Transverse colon (tissue), 4 donors: ENCODE measurements around the gene TRABD2B. TPM values are rescaled to one million over a fixed set of nuclear protein-coding genes. Genes with fewer than 3 reads are reported as not detected.

ENCODE experiments used
- DNase-seq: peaks from one replicate; pipeline ENCODE4 v3.0.0-alpha.2; 2019
- H3K27ac ChIP-seq, 4 donors: fragments of 200-600 bp; sonication (generic); 2 replicates each; pipeline ENCODE4 v1.5.1; 2016 to 2018; ENCODE audit warnings: inconsistent platforms in 4 of 4
- H3K27me3 ChIP-seq: fragments of 200-600 bp; sonication (generic); 2 replicates; pipeline ENCODE4 v1.5.1; 2017; ENCODE audit warnings: inconsistent platforms
- H3K36me3 ChIP-seq, 4 donors: fragments of 200-600 bp; sonication (generic); 2 replicates each; pipeline ENCODE4 v1.5.1; 2017 to 2019; ENCODE audit warnings: inconsistent platforms in 4 of 4
- H3K4me1 ChIP-seq, 4 donors: fragments of 200-600 bp; sonication (generic); 2 replicates each; pipeline ENCODE4 v1.5.1; 2017 to 2020; ENCODE audit warnings: inconsistent platforms in 4 of 4
- H3K4me3 ChIP-seq, 4 donors: fragments of 200-600 bp; sonication (generic); 1 replicate in 1 of 4; 2 replicates in 3 of 4; pipeline versions ENCODE4 v1.5.1 to v1.6.1; 2017 to 2019; ENCODE audit warnings: inconsistent platforms in 4 of 4
- H3K9me3 ChIP-seq, 2 donors: fragments of 200-600 bp; sonication (generic); 2 replicates each; pipeline ENCODE4 v1.5.1; 2017 to 2019; ENCODE audit warnings: inconsistent platforms in 2 of 2
- EP300 ChIP-seq: sonication (generic); formaldehyde crosslinking; IDR thresholded peaks from one replicate; pipeline ENCODE4 v1.6.1; 2017; ENCODE audit warnings: antibody characterized with exemption, low read depth
- POLR2A ChIP-seq: fragments of 450-650 bp; IDR thresholded peaks from one replicate; pipeline ENCODE4 v1.6.1; 2016; ENCODE audit warnings: antibody characterized with exemption, mild to moderate bottlenecking, moderate library complexity
- POLR2AphosphoS5 ChIP-seq, 3 donors: sonication (generic); formaldehyde crosslinking; IDR thresholded peaks; one replicate each; pipeline ENCODE4 v1.6.1; 2016; ENCODE audit warnings: antibody characterized with exemption in 3 of 3
- WGBS, 2 donors: methylation state at CpG; one replicate each; pipeline ENCODE4 v1.1.5; 2018; ENCODE audit warnings: low coverage in 1 of 2; 5-methylcytosine and 5-hydroxymethylcytosine counted together
- in situ Hi-C, 4 donors: fragments of 200-750 bp; cut with MboI; loops; one replicate each; pipeline versions ENCODE4 v1.15.0 to v1.15.1; 2017; ENCODE audit warnings: low sequenced_read_pairs in 3 of 4, low pct_ligation_motif_present in 1 of 4, low pct_unique_long_range_greater_than_20kb in 1 of 4
- intact Hi-C: fragments of 100-400 bp; cut with DNase I; formaldehyde crosslinking; loops from one replicate; pipeline ENCODE4 v1.15.1; 2023; ENCODE audit warnings: low total_unique reads
- total RNA-seq, 4 donors: library from RNA; depleted of rRNA; stranded (reverse); fragments of >200 nt; gene quantifications; one replicate each; pipeline ENCODE4 v1.1.0, GENCODE V29; 2016
- TF ChIP-seq, protein P1 (sequence below), 5 experiments: fragments of 200-600 bp in 3 of 5; fragments of 450-650 bp in 2 of 5; sonication (generic) in 3 of 5; IDR thresholded peaks; 1 replicate in 2 of 5; 2 replicates in 3 of 5; pipeline ENCODE4 v1.5.1; 2016 to 2017; ENCODE audit warnings: antibody characterized with exemption in 5 of 5, inconsistent platforms in 3 of 5, mild to moderate bottlenecking in 2 of 5, moderate library complexity in 1 of 5

TRABD2B gene
- total RNA-seq, 4 donors from 2014 or later = 0.27 to 0.48 (median 0.37) TPM; not detected in 1

DNA sequence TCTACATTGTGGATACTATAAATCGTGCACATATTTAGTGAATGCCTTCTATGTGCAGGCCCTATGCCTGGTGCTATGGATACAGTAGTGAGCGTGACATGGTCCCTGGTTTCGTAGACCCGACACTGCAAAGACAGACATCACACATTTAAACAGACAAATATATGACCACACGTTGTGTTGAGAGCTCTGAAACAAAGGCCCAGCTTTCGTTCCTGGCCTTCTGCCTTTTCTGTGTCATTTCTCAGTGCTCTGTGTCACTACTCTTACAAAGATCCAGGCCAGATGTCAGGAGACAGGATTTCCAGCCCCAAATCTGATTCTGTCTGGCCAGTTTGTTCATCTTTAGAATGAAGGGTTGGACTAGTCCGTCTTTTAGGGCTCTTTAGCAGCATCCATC, 19.3 kb upstream of the TRABD2B start:
- no peaks in the 10 kb centered on the region for H3K27me3 ChIP-seq
- intact Hi-C loops = no loop called here
- DNase-seq = no peak

DNA sequence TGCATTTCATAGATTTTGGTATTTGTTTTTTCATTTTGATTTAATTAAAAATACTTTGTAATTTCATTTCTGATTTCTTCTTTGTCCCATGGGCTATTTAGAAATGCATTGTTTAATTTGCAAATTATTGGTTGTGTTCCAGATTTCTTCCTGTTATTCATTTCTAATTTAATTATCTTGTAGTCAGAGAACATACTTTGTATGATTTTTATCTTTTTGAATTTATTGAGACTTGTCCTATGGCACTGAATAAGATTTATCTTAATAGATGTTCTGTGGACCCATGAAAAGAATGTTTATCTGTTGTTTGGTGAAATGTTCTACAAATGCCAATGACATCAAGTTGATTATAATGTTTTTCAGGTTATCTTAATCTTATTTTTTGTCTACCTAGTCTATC, 16.1 kb upstream of the TRABD2B start:
- Histone ChIP-seq H3K36me3 (no peaks in the 10 kb centered on the region), H3K4me3 (no peak overlapping the region)
- in situ Hi-C loops = no loop called here

More for the DNA sequence above, 19.3 kb upstream of the TRABD2B start:
- in situ Hi-C loops = no loop called here
- TF ChIP-seq, protein P1, sequence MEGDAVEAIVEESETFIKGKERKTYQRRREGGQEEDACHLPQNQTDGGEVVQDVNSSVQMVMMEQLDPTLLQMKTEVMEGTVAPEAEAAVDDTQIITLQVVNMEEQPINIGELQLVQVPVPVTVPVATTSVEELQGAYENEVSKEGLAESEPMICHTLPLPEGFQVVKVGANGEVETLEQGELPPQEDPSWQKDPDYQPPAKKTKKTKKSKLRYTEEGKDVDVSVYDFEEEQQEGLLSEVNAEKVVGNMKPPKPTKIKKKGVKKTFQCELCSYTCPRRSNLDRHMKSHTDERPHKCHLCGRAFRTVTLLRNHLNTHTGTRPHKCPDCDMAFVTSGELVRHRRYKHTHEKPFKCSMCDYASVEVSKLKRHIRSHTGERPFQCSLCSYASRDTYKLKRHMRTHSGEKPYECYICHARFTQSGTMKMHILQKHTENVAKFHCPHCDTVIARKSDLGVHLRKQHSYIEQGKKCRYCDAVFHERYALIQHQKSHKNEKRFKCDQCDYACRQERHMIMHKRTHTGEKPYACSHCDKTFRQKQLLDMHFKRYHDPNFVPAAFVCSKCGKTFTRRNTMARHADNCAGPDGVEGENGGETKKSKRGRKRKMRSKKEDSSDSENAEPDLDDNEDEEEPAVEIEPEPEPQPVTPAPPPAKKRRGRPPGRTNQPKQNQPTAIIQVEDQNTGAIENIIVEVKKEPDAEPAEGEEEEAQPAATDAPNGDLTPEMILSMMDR (IDR thresholded peaks at IDR 0.05) = no peak
- no peak for TF ChIP-seq POLR2AphosphoS5 (IDR thresholded peaks at IDR 0.05)
- TF ChIP-seq POLR2A = no peak
- TF ChIP-seq EP300 = no peak
- H3K9me3 ChIP-seq = no peaks in the 10 kb centered on the region
- H3K36me3 ChIP-seq = no peaks in the 10 kb centered on the region
- 83 to 84% methylated on average over 6 to 7 of the region's 7 CpGs for WGBS, 2 donors
- no peak overlapping the region for H3K4me3 ChIP-seq
- no peak overlapping the region for H3K27ac ChIP-seq
- no peaks in the 10 kb centered on the region for H3K4me1 ChIP-seq

GRCh38 chr1:48007047-48007446, 9.9 kb upstream of the TRABD2B start:
- WGBS, 2 donors = 77 to 80% methylated on average over 2 of the region's 2 CpGs
- intact Hi-C loops = no loop called here
- Histone ChIP-seq H3K9me3 (no peaks in the 10 kb centered on the region), H3K36me3 (no peaks in the 10 kb centered on the region), H3K4me3 (no peak overlapping the region), H3K27me3 (no peaks in the 10 kb centered on the region), H3K4me1 (peaks cover 0 to 5% (median 0%) of the 10 kb centered on the region in 4 donors), H3K27ac (no peak overlapping the region)
- in situ Hi-C loops = no loop called here
- no peak for TF ChIP-seq POLR2A
- no peak for TF ChIP-seq POLR2AphosphoS5 (IDR thresholded peaks at IDR 0.05)
- TF ChIP-seq, protein P1 (IDR thresholded peaks at IDR 0.05) = no peak
- no peak for TF ChIP-seq EP300
- DNase-seq = no peak

More for the DNA sequence above, 16.1 kb upstream of the TRABD2B start:
- DNase-seq = no peak
- H3K4me1 ChIP-seq = no peaks in the 10 kb centered on the region
- no peaks in the 10 kb centered on the region for H3K9me3 ChIP-seq
- intact Hi-C loops = no loop called here
- TF ChIP-seq POLR2A = no peak
- TF ChIP-seq, protein P1 (IDR thresholded peaks at IDR 0.05) = no peak
- no peak for TF ChIP-seq POLR2AphosphoS5 (IDR thresholded peaks at IDR 0.05)
- no peak for TF ChIP-seq EP300
- no peaks in the 10 kb centered on the region for H3K27me3 ChIP-seq
- no peak overlapping the region for H3K27ac ChIP-seq

DNA sequence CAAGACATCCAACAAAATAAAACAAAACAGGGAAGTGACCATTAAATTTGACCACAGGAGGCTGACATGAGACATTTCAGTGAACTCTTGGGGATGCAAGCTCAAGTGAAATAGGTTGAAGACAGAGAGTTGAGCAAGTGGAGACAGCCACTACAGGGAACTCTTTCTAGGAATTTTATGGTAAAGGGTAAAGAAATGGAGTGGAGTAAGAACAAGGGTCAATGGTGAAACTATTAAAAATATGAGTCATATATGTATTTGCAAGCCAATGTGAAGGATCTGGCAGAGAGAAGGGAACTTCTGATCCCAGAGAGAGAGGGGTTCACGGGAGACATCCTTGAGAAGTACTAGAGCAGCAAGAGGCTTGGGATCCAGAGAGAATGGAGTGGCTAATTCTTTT, 9.1 kb upstream of the TRABD2B start:
- in situ Hi-C loops = no loop called here
- TF ChIP-seq, protein P1 (IDR thresholded peaks at IDR 0.05) = no peak
- TF ChIP-seq POLR2A = no peak
- TF ChIP-seq POLR2AphosphoS5 (IDR thresholded peaks at IDR 0.05) = no peak
- no peak for TF ChIP-seq EP300
- Histone ChIP-seq H3K4me3 (no peak overlapping the region), H3K27me3 (no peaks in the 10 kb centered on the region), H3K4me1 (peaks cover 0 to 5% (median 0%) of the 10 kb centered on the region in 4 donors), H3K9me3 (no peaks in the 10 kb centered on the region), H3K36me3 (no peaks in the 10 kb centered on the region), H3K27ac (no peak overlapping the region)
- DNase-seq = no peak
- intact Hi-C loops = no loop called here
- 64 to 70% methylated on average over 1 of the region's 1 CpG for WGBS, 2 donors
